SK-N-SH (cell line): ENCODE measurements around the gene FSIP2. TPM values are rescaled to one million over a fixed set of nuclear protein-coding genes. Genes with fewer than 3 reads are reported as not detected.
"Not testable (repeated sequence)": the region's sequence is repeated elsewhere in the genome, so short reads cannot be mapped to it uniquely, and the experiment has no call there.

Experiments
- CTCF ChIA-PET: fragments of 300-600, 350-600 bp; formaldehyde crosslinking; extraction: SDS; loops from one replicate; lab custom pipeline; 2021; lab: Yijun Ruan, JAX
- POLR2A ChIA-PET: fragments of 350-600 bp; sonication (Branson Sonifier 250); formaldehyde crosslinking; extraction: SDS; loops from one replicate; lab custom pipeline; 2020; ENCODE audit warnings: antibody characterized with exemption, inconsistent platforms; lab: Yijun Ruan, JAX
- DNase-seq: peaks from one replicate; pipeline ENCODE4 v3.0.0; 2012
- H2AFZ ChIP-seq: fragments of 200-600 bp; sonication (generic); 2 replicates; pipeline ENCODE4 v1.8.1; 2016; ENCODE audit warnings: antibody characterized with exemption, mild to moderate bottlenecking, low read depth
- H3F3A ChIP-seq: fragments of 200-600 bp; sonication (generic); replicated peaks from 2 replicates; pipeline ENCODE3; 2016; ENCODE audit warnings: antibody characterized with exemption, mild to moderate bottlenecking; ENCODE audit not compliant: insufficient read depth
- H3K27ac ChIP-seq, 2 experiments: fragments of 200-500 bp in 1 of 2; fragments of 200-600 bp in 1 of 2; sonication (Bioruptor generic) in 1 of 2; sonication (generic), shearing (Covaris generic) in 1 of 2; 2 replicates each; pipeline versions ENCODE4 v1.5.1 to v1.6.1; 2014 to 2016; ENCODE audit warnings: low read depth in 2 of 2, inconsistent platforms in 1 of 2, low read length in 1 of 2, mild to moderate bottlenecking in 1 of 2, mixed read lengths in 1 of 2
- H3K27me3 ChIP-seq: fragments of 200-600 bp; sonication (generic), shearing (Covaris generic); 2 replicates; pipeline ENCODE4 v1.6.1; 2016; ENCODE audit warnings: mixed run types; ENCODE audit not compliant: insufficient read depth
- H3K36me3 ChIP-seq, 2 experiments: fragments of 200-500 bp in 1 of 2; fragments of 200-600 bp in 1 of 2; sonication (Bioruptor generic) in 1 of 2; sonication (generic) in 1 of 2; replicated peaks in 1 of 2; 2 replicates each; pipeline versions ENCODE3 to v1.5.1; 2014 to 2016; ENCODE audit warnings: low read length in 1 of 2, mild to moderate bottlenecking in 1 of 2; ENCODE audit not compliant: insufficient read depth in 2 of 2, control insufficient read depth in 1 of 2
- H3K4me1 ChIP-seq, 2 experiments: fragments of 200-500 bp in 1 of 2; fragments of 200-600 bp in 1 of 2; sonication (Bioruptor generic) in 1 of 2; sonication (generic), shearing (Covaris generic) in 1 of 2; 2 replicates each; pipeline versions ENCODE4 v1.5.1 to v1.6.1; 2014 to 2016; ENCODE audit warnings: low read depth in 1 of 2, low read length in 1 of 2, mixed run types in 1 of 2; ENCODE audit not compliant: insufficient read depth in 2 of 2, control insufficient read depth in 1 of 2
- H3K4me2 ChIP-seq: fragments of 200-600 bp; sonication (generic), shearing (Covaris generic); 2 replicates; pipeline ENCODE4 v1.6.1; 2017; ENCODE audit warnings: mixed run types
- H3K4me3 ChIP-seq, 2 experiments: fragments of 200-500 bp in 1 of 2; fragments of 200-600 bp in 1 of 2; sonication (Bioruptor generic) in 1 of 2; sonication (generic), shearing (Covaris generic) in 1 of 2; 2 replicates each; pipeline versions ENCODE4 v1.5.1 to v1.8.1; 2014 to 2016; ENCODE audit warnings: low read depth in 2 of 2, inconsistent platforms in 1 of 2, low read length in 1 of 2, mild to moderate bottlenecking in 1 of 2, mixed read lengths in 1 of 2, moderate library complexity in 1 of 2
- H3K79me2 ChIP-seq: fragments of 200-600 bp; sonication (generic); 2 replicates; pipeline ENCODE4 v1.8.1; 2017; ENCODE audit warnings: mild to moderate bottlenecking; ENCODE audit not compliant: insufficient read depth
- H3K9ac ChIP-seq: fragments of 200-600 bp; sonication (generic); 2 replicates; pipeline ENCODE4 v1.6.1; 2017; ENCODE audit warnings: mixed run types
- H3K9me2 ChIP-seq: fragments of 200-600 bp; sonication (generic); 2 replicates; pipeline ENCODE4 v1.6.1; 2017; ENCODE audit warnings: mixed run types
- H3K9me3 ChIP-seq: fragments of 200-600 bp; sonication (generic); 2 replicates; pipeline ENCODE4 v1.6.1; 2017; ENCODE audit warnings: mixed run types, mild to moderate bottlenecking, moderate library complexity
- H4K20me1 ChIP-seq: fragments of 200-600 bp; sonication (generic); 2 replicates; pipeline ENCODE4 v1.6.1; 2017; ENCODE audit warnings: mild to moderate bottlenecking, mixed run types; ENCODE audit not compliant: insufficient read depth
- ELF1 ChIP-seq: IDR thresholded peaks from 2 replicates; pipeline ENCODE4 v1.4.0; 2012
- EZH2phosphoT487 ChIP-seq: fragments of 200-600 bp; sonication (generic); IDR thresholded peaks from 2 replicates; pipeline ENCODE4 v1.6.1; 2017; ENCODE audit warnings: low read depth, mixed run types, mild to moderate bottlenecking, antibody characterized with exemption, moderate library complexity, borderline replicate concordance
- FOSL2 ChIP-seq: IDR thresholded peaks from 2 replicates; pipeline ENCODE4 v1.4.0; 2012; ENCODE audit warnings: low read depth, mild to moderate bottlenecking, moderate library complexity, borderline replicate concordance
- GATA2 ChIP-seq: sonication (generic); formaldehyde crosslinking; IDR thresholded peaks from 2 replicates; pipeline ENCODE4 v1.5.0; 2020; ENCODE audit warnings: mild to moderate bottlenecking, missing genetic modification reagents
- IRF3 ChIP-seq: fragments of 150-350 bp; IDR thresholded peaks from 2 replicates; pipeline ENCODE4 v1.6.1; 2016; ENCODE audit warnings: mild to moderate bottlenecking, low read depth, low read length
- JUND ChIP-seq: IDR thresholded peaks from 2 replicates; pipeline ENCODE4 v1.4.0; 2012
- MEF2A ChIP-seq: IDR thresholded peaks from 2 replicates; pipeline ENCODE4 v1.4.0; 2012; ENCODE audit warnings: low read depth, borderline replicate concordance
- MXI1 ChIP-seq: IDR thresholded peaks from 2 replicates; pipeline ENCODE4 v1.6.1; 2012; ENCODE audit warnings: mild to moderate bottlenecking, low read depth, low read length, improper control_type of control experiment
- NFIC ChIP-seq: IDR thresholded peaks from 2 replicates; pipeline ENCODE4 v1.4.0; 2012; ENCODE audit warnings: borderline replicate concordance
- NRF1 ChIP-seq: IDR thresholded peaks from 2 replicates; pipeline ENCODE4 v1.6.1; 2012; ENCODE audit warnings: low read depth, mild to moderate bottlenecking, low read length
- PBX3 ChIP-seq: IDR thresholded peaks from 2 replicates; pipeline ENCODE4; 2012
- POLR2AphosphoS5 ChIP-seq: IDR thresholded peaks from 2 replicates; pipeline ENCODE4 v1.6.1; 2012; ENCODE audit warnings: low read depth, low read length
- RFX5 ChIP-seq: IDR thresholded peaks from 2 replicates; pipeline ENCODE4 v1.6.1; 2012; ENCODE audit warnings: mild to moderate bottlenecking, improper control_type of control experiment, low read length
- USF2 ChIP-seq: fragments of 150-350 bp; IDR thresholded peaks from 2 replicates; pipeline ENCODE4 v1.6.1; 2017; ENCODE audit warnings: antibody characterized with exemption, low read length, low read depth, borderline replicate concordance
- ZBTB33 ChIP-seq: IDR thresholded peaks from 2 replicates; pipeline ENCODE4 v1.4.0; 2012; ENCODE audit warnings: low read depth, borderline replicate concordance
- WGBS: methylation state at CpG from one replicate; pipeline ENCODE4 v1.1.6; 2017; ENCODE audit warnings: low lambda C conversion rate; 5-methylcytosine and 5-hydroxymethylcytosine counted together
- polyA plus RNA-seq, 3 experiments: library from polyadenylated mRNA; depleted of rRNA; stranded (reverse); fragments of >200 nt; gene quantifications; 2 replicates each; pipeline ENCODE4 v1.2.3, GENCODE V29; 2012

Gene FSIP2
- polyA plus RNA-seq, 1 of the 3 experiments (the other 2 are of a cell fraction) = not detected

- ChIA-PET CTCF (no interaction called here), POLR2A (no interaction called here)
- TF ChIP-seq MEF2A (no peak), FOSL2 (no peak), RFX5 (no peak), JUND (no peak), POLR2AphosphoS5 (no peak), IRF3 (no peak), ELF1 (no peak), MXI1 (no peak), GATA2 (CRISPR knock-in tag) (no peak), ZBTB33 (no peak), PBX3 (no peak), NFIC (no peak), EZH2phosphoT487 (no peak), NRF1 (no peak), USF2 (no peak)
- no peak overlapping the region for H3K9ac ChIP-seq
- H3K79me2 ChIP-seq = no peaks in the 10 kb centered on the region
- no peak overlapping the region for H3K4me2 ChIP-seq
- no peaks in the 10 kb centered on the region for H4K20me1 ChIP-seq
- H3K27me3 ChIP-seq = no peaks in the 10 kb centered on the region
- 0 out of 2 replicates have a peak, but pooled peaks cover 5% of the 10 kb centered on the region for H3K9me2 ChIP-seq
- H3K36me3 ChIP-seq = no peaks in the 10 kb centered on the region
- DNase-seq = no peak
- no peak overlapping the region for H3K27ac ChIP-seq
- H3K9me3 ChIP-seq = no peaks in the 10 kb centered on the region
- H3K4me1 ChIP-seq = no peaks in the 10 kb centered on the region
- no peak overlapping the region for H3K4me3 ChIP-seq
- no peak overlapping the region for H2AFZ ChIP-seq
- no peaks in the 10 kb centered on the region for H3F3A ChIP-seq
- WGBS = 66% methylated on average over 7 of the region's 7 CpGs
Measured at GRCh38 chr2:185862657-185863398, 124.2 kb downstream of the FSIP2 start.

GRCh38 chr2:185864468-185865260, 126.1 kb downstream of the FSIP2 start:
- H3K36me3 ChIP-seq, H2AFZ ChIP-seq, H3K9me2 ChIP-seq, DNase-seq, CTCF ChIA-PET, POLR2A ChIA-PET, H4K20me1 ChIP-seq, H3K4me1 ChIP-seq, H3K9ac ChIP-seq, H3F3A ChIP-seq, H3K27ac ChIP-seq, H3K79me2 ChIP-seq, H3K9me3 ChIP-seq, H3K4me2 ChIP-seq, H3K4me3 ChIP-seq, H3K27me3 ChIP-seq: not testable (repeated sequence)
- 81% methylated on average over 16 of the region's 31 CpGs for WGBS
